ENCODE data around the gene TAOK1.

TAOK1 gene

GRCh38 chr17:29363716-29364115 lies 26.4 kb upstream of the TAOK1 start:
- TF ChIP-seq CTCF (IDR thresholded peaks at IDR 0.05; ENCODE audit: low read depth, low read length) = no peak

GRCh38 chr17:29364691-29365090 lies 25.5 kb upstream of the TAOK1 start:
- no peak for TF ChIP-seq CTCF (IDR thresholded peaks at IDR 0.05; ENCODE audit: low read depth, low read length)

More at GRCh38 chr17:29363716-29364115, 26.4 kb upstream of the TAOK1 start:
- H3K4me3 ChIP-seq (ENCODE audit: low read depth, low read length) = no peak overlapping the region

GRCh38 chr17:29368161-29368560 lies 22.0 kb upstream of the TAOK1 start:
- no peak for TF ChIP-seq CTCF (IDR thresholded peaks at IDR 0.05; ENCODE audit: low read depth, low read length)
- no peak overlapping the region for H3K4me3 ChIP-seq (ENCODE audit: low read depth, low read length)

More at GRCh38 chr17:29364691-29365090, 25.5 kb upstream of the TAOK1 start:
- no peak overlapping the region for H3K4me3 ChIP-seq (ENCODE audit: low read depth, low read length)

- H3K4me3 ChIP-seq (ENCODE audit: low read depth, low read length) = no peak overlapping the region
- TF ChIP-seq CTCF (IDR thresholded peaks at IDR 0.05; ENCODE audit: low read depth, low read length) = no peak
These were observed 21.2 kb upstream of the TAOK1 start for GRCh38 chr17:29368926-29369325.

GRCh38 chr17:29369831-29370735 lies 20.1 kb upstream of the TAOK1 start:
- peak; percentile 44 for TF ChIP-seq CTCF (IDR thresholded peaks at IDR 0.05; ENCODE audit: low read depth, low read length)
- H3K4me3 ChIP-seq (ENCODE audit: low read depth, low read length) = peak overlapping the region; percentile 34

GRCh38 chr17:29376667-29377270 lies 13.4 kb upstream of the TAOK1 start:
- TF ChIP-seq CTCF (IDR thresholded peaks at IDR 0.05; ENCODE audit: low read depth, low read length) = no peak
- 0 out of 2 replicates have a peak overlapping the region, but pooled peaks have one; percentile 14 for H3K4me3 ChIP-seq (ENCODE audit: low read depth, low read length)

GRCh38 chr17:29378500-29378899 lies 11.7 kb upstream of the TAOK1 start:
- no peak for TF ChIP-seq CTCF (IDR thresholded peaks at IDR 0.05; ENCODE audit: low read depth, low read length)
- H3K4me3 ChIP-seq (ENCODE audit: low read depth, low read length) = no peak overlapping the region
